Colonic mucosa (tissue), 4 donors: ENCODE results near the gene CDKL5. TPM values are rescaled to one million over a fixed set of nuclear protein-coding genes. Genes with fewer than 3 reads are reported as not detected.

Source experiments
- DNase-seq: peaks from one replicate; pipeline ENCODE4 v3.0.0-alpha.2; 2020
- H3K27ac ChIP-seq: fragments of 200-600 bp; one replicate; pipeline ENCODE4 v1.8.0; 2021
- H3K27me3 ChIP-seq: fragments of 200-600 bp; one replicate; pipeline ENCODE4 v1.8.0; 2021
- H3K36me3 ChIP-seq: fragments of 200-600 bp; one replicate; pipeline ENCODE4 v1.8.0; 2021
- H3K4me1 ChIP-seq: fragments of 200-600 bp; one replicate; pipeline ENCODE4 v1.8.0; 2021; ENCODE audit warnings: mild to moderate bottlenecking
- H3K4me3 ChIP-seq: fragments of 200-600 bp; one replicate; pipeline ENCODE4 v1.8.0; 2021
- H3K9ac ChIP-seq, 2 donors: one replicate each; pipeline ENCODE4 v1.7.0; 2013; ENCODE audit warnings: control low read depth in 2 of 2, low read depth in 2 of 2, low read length in 2 of 2
- H3K9me3 ChIP-seq: fragments of 200-600 bp; one replicate; pipeline ENCODE4 v1.8.0; 2021
- intact Hi-C: fragments of 100-400 bp; cut with DNase I; formaldehyde crosslinking; loops from one replicate; pipeline ENCODE4 v1.14.1; 2022
- total RNA-seq, 2 donors: library from RNA; stranded (reverse); fragmentation: NEBNext Ultra II Directional in 1 of 2; extraction: Animal tissue kit (Norgen Biotek cat#: 25700) in 1 of 2; gene quantifications; one replicate each; pipeline ENCODE4 v1.2.1, GENCODE V29; 2021
- TF ChIP-seq, protein P1 (sequence below): fragments of 200-600 bp; IDR thresholded peaks from one replicate; pipeline ENCODE4 v1.8.0; 2022; ENCODE audit warnings: antibody characterized with exemption, mild to moderate bottlenecking
- donor health status: healthy.
- donor health status: DM: no; HTN: no; CAD: no.
- donor health status: DM: no; HTN: no; CAD: no.

CDKL5 gene
- total RNA-seq, 2 donors from 2014 or later, result 3.7 to 4.4 TPM

- Histone ChIP-seq H3K9me3 (no peaks in the 10 kb centered on the region), H3K27me3 (no peaks in the 10 kb centered on the region), H3K4me1 (no peaks in the 10 kb centered on the region), H3K27ac (no peak overlapping the region), H3K9ac (no peak overlapping the region), H3K4me3 (no peak overlapping the region), H3K36me3 (no peaks in the 10 kb centered on the region)
- no peak for DNase-seq
- intact Hi-C loops, result no loop called here
- TF ChIP-seq, protein P1, sequence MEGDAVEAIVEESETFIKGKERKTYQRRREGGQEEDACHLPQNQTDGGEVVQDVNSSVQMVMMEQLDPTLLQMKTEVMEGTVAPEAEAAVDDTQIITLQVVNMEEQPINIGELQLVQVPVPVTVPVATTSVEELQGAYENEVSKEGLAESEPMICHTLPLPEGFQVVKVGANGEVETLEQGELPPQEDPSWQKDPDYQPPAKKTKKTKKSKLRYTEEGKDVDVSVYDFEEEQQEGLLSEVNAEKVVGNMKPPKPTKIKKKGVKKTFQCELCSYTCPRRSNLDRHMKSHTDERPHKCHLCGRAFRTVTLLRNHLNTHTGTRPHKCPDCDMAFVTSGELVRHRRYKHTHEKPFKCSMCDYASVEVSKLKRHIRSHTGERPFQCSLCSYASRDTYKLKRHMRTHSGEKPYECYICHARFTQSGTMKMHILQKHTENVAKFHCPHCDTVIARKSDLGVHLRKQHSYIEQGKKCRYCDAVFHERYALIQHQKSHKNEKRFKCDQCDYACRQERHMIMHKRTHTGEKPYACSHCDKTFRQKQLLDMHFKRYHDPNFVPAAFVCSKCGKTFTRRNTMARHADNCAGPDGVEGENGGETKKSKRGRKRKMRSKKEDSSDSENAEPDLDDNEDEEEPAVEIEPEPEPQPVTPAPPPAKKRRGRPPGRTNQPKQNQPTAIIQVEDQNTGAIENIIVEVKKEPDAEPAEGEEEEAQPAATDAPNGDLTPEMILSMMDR, result no peak
These were observed 112.1 kb downstream of the CDKL5 start for GRCh38 chrX:18537524-18537923.

DNA sequence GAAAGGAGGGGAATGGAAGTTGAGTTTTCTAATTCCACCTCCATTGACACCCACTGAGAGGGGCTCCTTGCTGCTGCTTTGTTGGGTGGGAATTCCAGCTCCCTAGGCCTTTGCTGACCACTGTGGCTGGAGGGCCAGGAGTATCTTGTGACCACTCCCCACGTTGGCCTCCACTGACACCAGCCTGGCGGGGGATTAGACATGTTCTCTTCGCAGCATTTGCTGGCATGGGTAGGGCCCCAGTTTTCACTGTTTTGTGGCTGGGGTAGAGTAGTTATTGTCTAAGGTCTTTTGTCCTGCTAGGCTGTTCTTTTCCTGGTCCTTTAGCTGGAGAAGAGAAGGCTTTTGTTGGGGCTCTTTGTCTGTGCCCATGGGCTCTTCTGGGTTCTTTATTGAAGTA lies 116.7 kb downstream of the CDKL5 start:
- Histone ChIP-seq H3K36me3 (no peaks in the 10 kb centered on the region), H3K9ac (no peak overlapping the region), H3K27me3 (no peaks in the 10 kb centered on the region), H3K27ac (no peak overlapping the region), H3K9me3 (no peaks in the 10 kb centered on the region), H3K4me3 (no peak overlapping the region), H3K4me1 (no peaks in the 10 kb centered on the region)
- intact Hi-C loops, result no loop called here
- no peak for DNase-seq
- TF ChIP-seq, protein P1, result no peak

GRCh38 chrX:18542905-18543304 lies 117.5 kb downstream of the CDKL5 start:
- Histone ChIP-seq H3K4me3 (no peak overlapping the region), H3K9me3 (no peaks in the 10 kb centered on the region), H3K27me3 (no peaks in the 10 kb centered on the region), H3K27ac (no peak overlapping the region), H3K4me1 (no peaks in the 10 kb centered on the region), H3K36me3 (no peaks in the 10 kb centered on the region), H3K9ac (no peak overlapping the region)
- DNase-seq, result no peak
- TF ChIP-seq, protein P1, result no peak
- intact Hi-C loops, result no loop called here

- no peaks in the 10 kb centered on the region for H3K36me3 ChIP-seq
- DNase-seq, result no peak
- no peak overlapping the region for H3K4me3 ChIP-seq
- no peak overlapping the region for H3K9ac ChIP-seq
- TF ChIP-seq, protein P1, result no peak
- no peaks in the 10 kb centered on the region for H3K4me1 ChIP-seq
- H3K27me3 ChIP-seq, result no peaks in the 10 kb centered on the region
- intact Hi-C loops, result no loop called here
- no peaks in the 10 kb centered on the region for H3K9me3 ChIP-seq
- no peak overlapping the region for H3K27ac ChIP-seq
These were observed 118.3 kb downstream of the CDKL5 start for GRCh38 chrX:18543738-18544137.

DNA sequence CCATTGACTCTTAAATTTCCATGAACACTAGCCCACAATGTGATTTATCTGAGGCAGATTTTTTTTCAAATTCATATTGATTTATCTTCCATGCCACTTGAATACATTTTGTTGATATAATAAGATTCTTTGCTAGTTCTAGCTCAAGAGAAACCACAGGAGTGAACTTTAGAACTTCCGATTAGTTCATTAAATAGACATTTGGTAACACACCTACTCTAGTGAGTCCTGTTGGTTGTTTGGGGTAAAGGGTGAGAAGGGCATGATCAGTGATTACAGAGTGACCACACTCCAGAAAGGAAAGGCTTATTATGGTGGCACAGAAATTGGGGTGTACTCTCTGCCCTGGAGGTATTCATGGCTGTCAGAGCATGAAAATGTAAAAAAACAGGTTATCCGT lies 120.4 kb downstream of the CDKL5 start:
- intact Hi-C loops, result no loop called here
- Histone ChIP-seq H3K9me3 (no peaks in the 10 kb centered on the region), H3K4me3 (no peak overlapping the region), H3K4me1 (no peaks in the 10 kb centered on the region), H3K27ac (no peak overlapping the region), H3K36me3 (no peaks in the 10 kb centered on the region), H3K27me3 (no peaks in the 10 kb centered on the region), H3K9ac (no peak overlapping the region)
- TF ChIP-seq, protein P1, result no peak
- no peak for DNase-seq

- H3K27ac ChIP-seq, result no peak overlapping the region
- no peaks in the 10 kb centered on the region for H3K9me3 ChIP-seq
- H3K9ac ChIP-seq, result no peak overlapping the region
- H3K4me3 ChIP-seq, result no peak overlapping the region
- intact Hi-C loops, result no loop called here
- no peak for DNase-seq
- TF ChIP-seq, protein P1, result no peak
- no peaks in the 10 kb centered on the region for H3K27me3 ChIP-seq
- no peaks in the 10 kb centered on the region for H3K36me3 ChIP-seq
- H3K4me1 ChIP-seq, result no peaks in the 10 kb centered on the region
These were observed 123.6 kb downstream of the CDKL5 start for GRCh38 chrX:18548996-18549395.
